ENCODE measurements around the gene PRCP.

The PRCP gene

DNA sequence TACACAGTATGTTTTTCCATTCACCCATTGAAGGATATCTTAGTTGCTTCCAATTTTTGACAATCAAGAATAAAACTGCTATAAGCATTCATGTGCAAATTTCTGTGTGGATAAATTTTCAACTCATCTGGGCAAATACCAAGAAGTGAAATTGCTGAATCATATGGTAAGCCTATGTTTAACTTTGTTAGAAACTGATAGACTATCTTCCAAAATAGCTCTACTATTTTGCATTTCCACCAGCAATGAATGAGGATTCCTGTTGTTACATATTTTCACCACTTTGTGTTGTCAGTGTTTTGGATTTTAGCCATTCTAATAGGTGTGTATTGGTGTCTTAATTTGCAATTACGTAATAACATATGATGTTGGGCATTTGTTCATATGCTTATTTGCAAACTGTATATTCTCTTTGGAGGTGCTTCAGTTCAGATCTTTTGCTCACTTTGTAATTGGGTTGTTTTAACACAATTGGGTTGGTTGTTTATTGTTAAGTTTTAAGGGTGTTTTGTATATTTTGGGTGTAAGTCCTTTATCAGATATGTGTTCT lies 117.3 kb downstream of the PRCP start:
- DNase-seq (ENCODE audit: low read depth): no peak

DNA sequence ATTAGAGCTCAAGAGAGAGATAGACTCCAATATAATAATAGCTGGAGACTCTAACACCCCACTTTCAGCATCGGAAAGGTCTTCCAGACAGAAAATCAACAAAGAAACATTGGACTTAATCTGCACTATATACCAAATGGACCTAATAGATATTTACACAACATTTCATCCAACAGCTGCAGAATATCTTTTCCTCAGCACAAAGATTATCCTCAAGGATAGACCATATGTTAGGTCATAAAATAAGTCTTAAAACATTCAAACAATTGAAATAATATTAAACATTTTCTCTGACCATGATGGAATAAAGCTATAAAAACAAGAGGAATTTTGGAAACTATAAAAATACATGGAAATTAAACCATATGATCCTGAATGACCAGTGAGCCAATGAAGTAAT lies 121.5 kb downstream of the PRCP start:
- no peak for DNase-seq (ENCODE audit: low read depth)

DNA sequence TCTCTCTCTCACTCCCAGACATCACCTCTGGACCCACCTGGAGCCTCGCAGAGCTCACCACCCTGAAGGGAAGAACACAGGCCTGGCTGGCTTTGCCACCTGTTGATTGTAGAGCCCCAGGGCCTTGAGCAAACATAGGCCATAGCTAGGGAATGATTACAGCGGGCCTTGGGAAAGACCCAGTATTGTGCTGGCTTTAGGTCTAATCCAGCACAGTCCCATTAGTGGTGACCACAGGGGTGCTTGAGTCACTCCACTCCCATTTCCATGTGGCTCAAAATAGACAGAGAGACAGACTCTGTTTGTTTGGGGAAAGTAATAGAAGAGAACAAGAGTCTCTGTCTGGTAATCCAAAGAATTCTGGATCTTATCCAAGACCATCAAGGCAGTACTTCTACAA lies 123.9 kb downstream of the PRCP start:
- no peak for DNase-seq (ENCODE audit: low read depth)

DNA sequence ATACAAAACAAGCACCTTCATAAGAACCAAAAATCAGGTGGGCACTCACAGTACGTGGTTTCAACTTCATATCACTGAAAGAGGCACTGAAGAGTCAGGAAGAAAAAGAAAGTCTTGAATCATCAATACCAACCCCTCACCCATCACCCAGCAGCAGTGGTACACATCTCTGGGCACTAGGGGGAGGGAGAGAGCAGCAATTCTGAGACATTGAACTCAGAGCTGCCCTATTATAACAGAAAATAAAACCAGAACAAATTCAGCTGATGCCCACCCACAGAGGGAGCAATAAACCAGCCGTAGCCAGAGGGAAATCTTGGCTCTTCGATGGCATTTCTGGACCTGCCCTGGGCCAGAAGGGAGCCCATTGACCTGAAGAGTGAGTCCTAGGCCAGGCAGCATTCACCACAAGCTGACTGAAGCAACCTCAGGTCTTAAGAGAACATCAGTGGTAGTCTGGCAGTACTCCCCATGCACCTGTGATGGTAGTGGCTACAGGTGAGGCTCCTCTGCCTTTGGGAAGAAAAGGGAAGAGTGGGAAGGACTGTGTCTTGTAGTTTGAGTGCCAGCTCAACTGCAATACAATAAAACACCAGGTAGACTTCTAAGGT lies 124.4 kb downstream of the PRCP start:
- DNase-seq (ENCODE audit: low read depth): peak; percentile 19

DNA sequence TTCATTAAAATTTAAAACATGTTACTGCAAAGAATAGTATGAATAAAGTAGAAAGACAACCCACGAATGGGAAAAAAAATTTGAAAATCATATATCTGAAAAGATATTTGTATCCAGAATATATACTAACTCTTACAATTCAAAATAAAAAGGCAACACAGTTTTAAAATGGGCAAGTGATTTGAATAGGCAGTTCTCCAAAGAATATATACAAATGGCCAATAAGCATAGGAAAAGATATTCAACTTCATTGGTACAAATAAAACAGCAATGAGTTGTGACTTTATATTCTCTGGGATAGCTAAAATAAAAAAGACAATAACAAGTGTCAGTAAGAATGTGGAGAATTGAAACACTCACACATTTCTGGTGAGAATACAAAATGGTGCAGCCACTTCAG lies 125.0 kb downstream of the PRCP start:
- no peak for DNase-seq (ENCODE audit: low read depth)

Data from fibroblast of gingiva (primary cell).